ENCODE results near the gene ZBTB20.

Gene ZBTB20

DNA sequence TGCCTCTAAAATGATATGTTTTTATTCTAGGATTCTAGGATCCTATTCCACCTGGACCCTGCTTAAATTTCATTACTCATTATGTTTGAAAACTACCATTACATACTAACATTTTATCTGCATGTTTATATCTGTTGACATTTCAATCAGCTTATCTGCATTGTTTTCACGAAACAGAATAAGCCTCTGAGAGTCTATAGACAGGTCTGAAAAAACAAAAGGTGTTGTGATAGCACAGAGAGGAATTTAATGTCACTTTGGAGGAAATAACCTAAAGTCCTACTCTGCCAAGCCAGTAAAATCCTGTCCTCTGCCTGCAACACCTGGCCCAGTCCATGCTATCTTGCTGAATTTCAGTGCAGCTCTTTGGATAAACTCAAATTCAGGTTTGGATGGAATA lies 315.2 kb downstream of the ZBTB20 start:
- TF ChIP-seq POLR2AphosphoS5 (IDR thresholded peaks at IDR 0.05; ENCODE audit: low read depth, low read length) (no peak), SIN3A (IDR thresholded peaks at IDR 0.05; ENCODE audit: borderline replicate concordance, insufficient read depth, low read length) (no peak), FOXP2 (optimal IDR thresholded peaks at IDR 0.05; ENCODE audit: borderline replicate concordance, extremely low read depth, extremely low read length, insufficient read depth) (no peak), TAF1 (IDR thresholded peaks at IDR 0.05; ENCODE audit: borderline replicate concordance, insufficient read depth, low read length) (no peak)
- TF ChIP-seq, protein P1, sequence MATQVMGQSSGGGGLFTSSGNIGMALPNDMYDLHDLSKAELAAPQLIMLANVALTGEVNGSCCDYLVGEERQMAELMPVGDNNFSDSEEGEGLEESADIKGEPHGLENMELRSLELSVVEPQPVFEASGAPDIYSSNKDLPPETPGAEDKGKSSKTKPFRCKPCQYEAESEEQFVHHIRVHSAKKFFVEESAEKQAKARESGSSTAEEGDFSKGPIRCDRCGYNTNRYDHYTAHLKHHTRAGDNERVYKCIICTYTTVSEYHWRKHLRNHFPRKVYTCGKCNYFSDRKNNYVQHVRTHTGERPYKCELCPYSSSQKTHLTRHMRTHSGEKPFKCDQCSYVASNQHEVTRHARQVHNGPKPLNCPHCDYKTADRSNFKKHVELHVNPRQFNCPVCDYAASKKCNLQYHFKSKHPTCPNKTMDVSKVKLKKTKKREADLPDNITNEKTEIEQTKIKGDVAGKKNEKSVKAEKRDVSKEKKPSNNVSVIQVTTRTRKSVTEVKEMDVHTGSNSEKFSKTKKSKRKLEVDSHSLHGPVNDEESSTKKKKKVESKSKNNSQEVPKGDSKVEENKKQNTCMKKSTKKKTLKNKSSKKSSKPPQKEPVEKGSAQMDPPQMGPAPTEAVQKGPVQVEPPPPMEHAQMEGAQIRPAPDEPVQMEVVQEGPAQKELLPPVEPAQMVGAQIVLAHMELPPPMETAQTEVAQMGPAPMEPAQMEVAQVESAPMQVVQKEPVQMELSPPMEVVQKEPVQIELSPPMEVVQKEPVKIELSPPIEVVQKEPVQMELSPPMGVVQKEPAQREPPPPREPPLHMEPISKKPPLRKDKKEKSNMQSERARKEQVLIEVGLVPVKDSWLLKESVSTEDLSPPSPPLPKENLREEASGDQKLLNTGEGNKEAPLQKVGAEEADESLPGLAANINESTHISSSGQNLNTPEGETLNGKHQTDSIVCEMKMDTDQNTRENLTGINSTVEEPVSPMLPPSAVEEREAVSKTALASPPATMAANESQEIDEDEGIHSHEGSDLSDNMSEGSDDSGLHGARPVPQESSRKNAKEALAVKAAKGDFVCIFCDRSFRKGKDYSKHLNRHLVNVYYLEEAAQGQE (IDR thresholded peaks at IDR 0.05; ENCODE audit: insufficient read depth in 1 of 2, low read depth in 2 of 2, low read length in 2 of 2): no peak

DNA sequence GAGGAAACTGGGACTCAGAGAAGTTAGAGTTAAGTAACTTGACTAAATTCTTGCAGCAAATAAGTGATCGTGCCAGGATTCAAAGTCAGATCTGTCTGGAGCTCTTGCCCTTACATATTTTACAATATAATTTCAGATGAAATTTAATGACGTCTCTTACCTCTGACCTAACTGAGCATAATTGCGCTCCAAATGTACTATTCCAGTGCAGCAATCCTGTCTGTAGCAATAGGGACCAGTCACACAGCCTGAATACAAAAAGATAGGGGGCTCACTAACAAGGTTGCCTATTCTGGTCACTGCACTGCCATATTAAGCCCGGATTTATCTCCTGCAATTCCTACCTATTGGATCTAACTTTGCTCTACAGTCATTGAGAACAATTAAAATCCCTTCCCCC lies 316.4 kb downstream of the ZBTB20 start:
- TF ChIP-seq TAF1 (IDR thresholded peaks at IDR 0.05; ENCODE audit: borderline replicate concordance, insufficient read depth, low read length) (no peak), FOXP2 (optimal IDR thresholded peaks at IDR 0.05; ENCODE audit: borderline replicate concordance, extremely low read depth, extremely low read length, insufficient read depth) (no peak), POLR2AphosphoS5 (IDR thresholded peaks at IDR 0.05; ENCODE audit: low read depth, low read length) (no peak), SIN3A (IDR thresholded peaks at IDR 0.05; ENCODE audit: borderline replicate concordance, insufficient read depth, low read length) (no peak)
- TF ChIP-seq, protein P1 (IDR thresholded peaks at IDR 0.05; ENCODE audit: insufficient read depth in 1 of 2, low read depth in 2 of 2, low read length in 2 of 2): no peak

DNA sequence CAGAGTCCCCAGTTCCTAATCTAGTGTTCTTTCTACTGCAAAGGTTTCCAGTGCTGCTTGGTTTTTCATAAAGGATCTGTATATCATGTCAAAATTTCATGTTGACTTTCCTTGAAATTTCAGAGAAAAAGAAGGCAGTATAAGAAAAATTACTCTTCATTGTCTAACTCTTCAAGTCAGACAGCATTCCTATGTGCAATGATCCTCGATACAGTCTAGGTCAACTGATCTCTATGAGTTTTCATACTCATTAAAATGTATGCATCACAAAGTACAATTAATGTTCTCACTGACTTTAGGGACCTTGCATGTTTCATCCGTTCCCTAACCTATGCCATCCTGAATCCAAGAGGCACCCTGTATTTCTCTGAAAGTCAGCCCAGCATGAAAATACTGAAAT lies 317.3 kb downstream of the ZBTB20 start:
- TF ChIP-seq FOXP2 (optimal IDR thresholded peaks at IDR 0.05; ENCODE audit: borderline replicate concordance, extremely low read depth, extremely low read length, insufficient read depth) (no peak), POLR2AphosphoS5 (IDR thresholded peaks at IDR 0.05; ENCODE audit: low read depth, low read length) (no peak), SIN3A (IDR thresholded peaks at IDR 0.05; ENCODE audit: borderline replicate concordance, insufficient read depth, low read length) (no peak), TAF1 (IDR thresholded peaks at IDR 0.05; ENCODE audit: borderline replicate concordance, insufficient read depth, low read length) (no peak)
- TF ChIP-seq, protein P1 (IDR thresholded peaks at IDR 0.05; ENCODE audit: insufficient read depth in 1 of 2, low read depth in 2 of 2, low read length in 2 of 2): no peak

DNA sequence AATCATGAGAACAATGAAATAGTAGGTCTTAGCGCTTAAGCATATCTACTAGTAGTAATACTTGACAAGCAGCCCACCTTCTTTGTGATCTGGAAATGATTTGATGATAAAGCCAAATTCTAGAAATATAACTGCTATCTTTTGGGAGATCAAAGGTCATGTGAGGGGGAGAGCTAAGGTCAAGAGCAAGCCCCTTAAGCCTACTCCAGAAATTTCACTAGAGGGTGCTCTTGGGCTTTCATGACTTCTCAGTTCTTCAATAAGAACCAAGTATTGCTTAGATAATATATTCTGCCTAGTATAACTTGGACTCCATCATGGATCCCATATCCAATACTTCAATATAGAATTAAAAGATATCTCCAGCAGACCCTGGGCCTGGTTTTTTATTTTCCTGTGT lies 319.6 kb downstream of the ZBTB20 start:
- TF ChIP-seq POLR2AphosphoS5 (IDR thresholded peaks at IDR 0.05; ENCODE audit: low read depth, low read length) (no peak), TAF1 (IDR thresholded peaks at IDR 0.05; ENCODE audit: borderline replicate concordance, insufficient read depth, low read length) (no peak), SIN3A (IDR thresholded peaks at IDR 0.05; ENCODE audit: borderline replicate concordance, insufficient read depth, low read length) (no peak), FOXP2 (optimal IDR thresholded peaks at IDR 0.05; ENCODE audit: borderline replicate concordance, extremely low read depth, extremely low read length, insufficient read depth) (no peak)
- TF ChIP-seq, protein P1 (IDR thresholded peaks at IDR 0.05; ENCODE audit: insufficient read depth in 1 of 2, low read depth in 2 of 2, low read length in 2 of 2): no peak

DNA sequence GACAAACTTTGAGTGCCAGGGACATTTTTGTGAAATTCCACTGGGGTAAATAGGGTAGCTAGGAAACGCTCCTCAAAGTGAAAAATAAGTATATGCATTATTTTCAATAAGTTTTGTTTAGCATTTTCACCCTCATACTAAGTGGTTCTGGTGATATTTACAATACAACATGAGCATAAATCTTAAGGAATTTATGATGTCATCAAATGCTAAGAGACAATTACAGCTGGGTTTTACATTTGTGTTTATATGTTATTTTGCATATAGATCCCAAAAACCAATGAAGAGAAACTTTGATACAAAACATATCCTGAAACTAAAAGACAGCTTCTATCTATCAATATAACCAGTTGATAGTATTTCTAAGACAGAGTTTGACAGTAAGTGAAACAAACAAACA lies 323.1 kb downstream of the ZBTB20 start:
- TF ChIP-seq SIN3A (IDR thresholded peaks at IDR 0.05; ENCODE audit: borderline replicate concordance, insufficient read depth, low read length) (no peak), POLR2AphosphoS5 (IDR thresholded peaks at IDR 0.05; ENCODE audit: low read depth, low read length) (no peak), TAF1 (IDR thresholded peaks at IDR 0.05; ENCODE audit: borderline replicate concordance, insufficient read depth, low read length) (no peak), FOXP2 (optimal IDR thresholded peaks at IDR 0.05; ENCODE audit: borderline replicate concordance, extremely low read depth, extremely low read length, insufficient read depth) (no peak)
- TF ChIP-seq, protein P1 (IDR thresholded peaks at IDR 0.05; ENCODE audit: insufficient read depth in 1 of 2, low read depth in 2 of 2, low read length in 2 of 2): no peak
